Tibial artery (tissue), 4 donors: ENCODE data around the gene ACAP3.
A peak's percentile ranks its signal among the peaks of the same experiment; 100 is the strongest.

ENCODE experiments used
- DNase-seq, 2 donors: peaks; one replicate each; pipeline ENCODE4 v3.0.0-alpha.2; 2019
- H3K27ac ChIP-seq, 2 donors: fragments of 200-600 bp; sonication (generic) in 1 of 2; 1 replicate in 1 of 2; 2 replicates in 1 of 2; pipeline ENCODE4 v1.5.1; 2018 to 2019; ENCODE audit warnings: mild to moderate bottlenecking in 1 of 2
- H3K27me3 ChIP-seq, 2 donors: fragments of 200-600 bp; sonication (generic) in 1 of 2; one replicate each; pipeline versions ENCODE4 v1.5.1 to v1.6.0; 2016 to 2019
- H3K36me3 ChIP-seq, 3 donors: fragments of 200-600 bp; sonication (generic) in 2 of 3; one replicate each; pipeline ENCODE4 v1.5.1; 2016 to 2019; ENCODE audit warnings: mild to moderate bottlenecking in 2 of 3
- H3K4me1 ChIP-seq, 4 donors: fragments of 200-600 bp; sonication (generic) in 2 of 4; 1 replicate in 3 of 4; 2 replicates in 1 of 4; pipeline ENCODE4 v1.5.1; 2016 to 2019
- H3K4me3 ChIP-seq, 2 donors: fragments of 200-600 bp; sonication (generic) in 1 of 2; 1 replicate in 1 of 2; 2 replicates in 1 of 2; pipeline ENCODE4 v1.5.1; 2018 to 2019; ENCODE audit warnings: mild to moderate bottlenecking in 2 of 2
- H3K9me3 ChIP-seq, 3 donors: fragments of 200-600 bp; sonication (generic) in 1 of 3; one replicate each; pipeline ENCODE4 v1.5.1; 2016 to 2019
- intact Hi-C: fragments of 100-400 bp; cut with DNase I; formaldehyde crosslinking; loops from one replicate; pipeline ENCODE4 v1.15.0; 2023; ENCODE audit warnings: low total_unique reads
- TF ChIP-seq, protein P1 (sequence below), 2 experiments: fragments of 200-600 bp in 1 of 2; fragments of 450-650 bp in 1 of 2; IDR thresholded peaks; one replicate each; pipeline ENCODE4 v1.5.1; 2017 to 2019; ENCODE audit warnings: antibody characterized with exemption in 2 of 2, mild to moderate bottlenecking in 1 of 2, moderate library complexity in 1 of 2

The ACAP3 gene

DNA sequence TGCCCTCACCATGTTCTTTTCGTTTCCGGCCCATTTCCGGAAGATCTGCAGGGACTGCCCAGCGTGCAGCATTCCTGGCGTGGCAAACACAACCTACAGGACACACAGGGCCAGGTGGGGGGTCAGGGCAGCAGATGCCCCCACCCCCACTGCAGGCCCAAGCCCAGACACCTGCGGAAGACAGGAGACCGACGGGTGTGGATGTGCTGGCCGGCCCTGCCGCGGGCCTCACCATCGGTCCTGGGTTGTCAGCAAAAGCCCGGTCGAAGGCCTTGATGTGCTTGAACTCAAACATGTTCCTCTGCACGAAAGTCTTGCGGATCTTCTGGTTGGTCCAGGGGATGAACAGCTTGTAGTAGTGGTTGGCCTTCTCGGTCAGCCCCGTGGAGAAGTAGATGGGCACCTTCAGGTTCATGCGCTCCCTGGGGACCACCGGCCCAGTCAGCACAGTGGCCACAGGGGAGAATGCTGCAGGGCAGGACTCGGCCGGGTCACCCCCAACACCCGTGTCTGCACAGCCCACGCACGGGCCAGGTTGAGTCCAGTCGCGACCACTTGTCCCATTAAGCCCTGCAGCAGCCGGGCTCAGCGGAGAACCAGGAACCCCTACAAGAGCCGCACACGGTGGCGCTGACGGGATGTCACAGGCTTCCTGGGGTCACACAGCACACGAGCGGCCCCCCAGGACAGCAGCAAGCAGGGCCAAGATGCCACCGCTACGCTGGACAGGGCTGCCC, 5.9 kb upstream of the ACAP3 start:
- DNase-seq, result no peak
- Histone ChIP-seq H3K4me1 (peaks cover 0 to 30% (median 24%) of the 10 kb centered on the region in 4 donors), H3K27ac (no peak overlapping the region), H3K4me3 (no peak overlapping the region), H3K9me3 (no peaks in the 10 kb centered on the region), H3K36me3 (peaks cover 36 to 66% (median 66%) of the 10 kb centered on the region in 3 donors), H3K27me3 (no peaks in the 10 kb centered on the region)
- TF ChIP-seq, protein P1, sequence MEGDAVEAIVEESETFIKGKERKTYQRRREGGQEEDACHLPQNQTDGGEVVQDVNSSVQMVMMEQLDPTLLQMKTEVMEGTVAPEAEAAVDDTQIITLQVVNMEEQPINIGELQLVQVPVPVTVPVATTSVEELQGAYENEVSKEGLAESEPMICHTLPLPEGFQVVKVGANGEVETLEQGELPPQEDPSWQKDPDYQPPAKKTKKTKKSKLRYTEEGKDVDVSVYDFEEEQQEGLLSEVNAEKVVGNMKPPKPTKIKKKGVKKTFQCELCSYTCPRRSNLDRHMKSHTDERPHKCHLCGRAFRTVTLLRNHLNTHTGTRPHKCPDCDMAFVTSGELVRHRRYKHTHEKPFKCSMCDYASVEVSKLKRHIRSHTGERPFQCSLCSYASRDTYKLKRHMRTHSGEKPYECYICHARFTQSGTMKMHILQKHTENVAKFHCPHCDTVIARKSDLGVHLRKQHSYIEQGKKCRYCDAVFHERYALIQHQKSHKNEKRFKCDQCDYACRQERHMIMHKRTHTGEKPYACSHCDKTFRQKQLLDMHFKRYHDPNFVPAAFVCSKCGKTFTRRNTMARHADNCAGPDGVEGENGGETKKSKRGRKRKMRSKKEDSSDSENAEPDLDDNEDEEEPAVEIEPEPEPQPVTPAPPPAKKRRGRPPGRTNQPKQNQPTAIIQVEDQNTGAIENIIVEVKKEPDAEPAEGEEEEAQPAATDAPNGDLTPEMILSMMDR (IDR thresholded peaks at IDR 0.05), result no peak
- intact Hi-C loops, result no loop called here

DNA sequence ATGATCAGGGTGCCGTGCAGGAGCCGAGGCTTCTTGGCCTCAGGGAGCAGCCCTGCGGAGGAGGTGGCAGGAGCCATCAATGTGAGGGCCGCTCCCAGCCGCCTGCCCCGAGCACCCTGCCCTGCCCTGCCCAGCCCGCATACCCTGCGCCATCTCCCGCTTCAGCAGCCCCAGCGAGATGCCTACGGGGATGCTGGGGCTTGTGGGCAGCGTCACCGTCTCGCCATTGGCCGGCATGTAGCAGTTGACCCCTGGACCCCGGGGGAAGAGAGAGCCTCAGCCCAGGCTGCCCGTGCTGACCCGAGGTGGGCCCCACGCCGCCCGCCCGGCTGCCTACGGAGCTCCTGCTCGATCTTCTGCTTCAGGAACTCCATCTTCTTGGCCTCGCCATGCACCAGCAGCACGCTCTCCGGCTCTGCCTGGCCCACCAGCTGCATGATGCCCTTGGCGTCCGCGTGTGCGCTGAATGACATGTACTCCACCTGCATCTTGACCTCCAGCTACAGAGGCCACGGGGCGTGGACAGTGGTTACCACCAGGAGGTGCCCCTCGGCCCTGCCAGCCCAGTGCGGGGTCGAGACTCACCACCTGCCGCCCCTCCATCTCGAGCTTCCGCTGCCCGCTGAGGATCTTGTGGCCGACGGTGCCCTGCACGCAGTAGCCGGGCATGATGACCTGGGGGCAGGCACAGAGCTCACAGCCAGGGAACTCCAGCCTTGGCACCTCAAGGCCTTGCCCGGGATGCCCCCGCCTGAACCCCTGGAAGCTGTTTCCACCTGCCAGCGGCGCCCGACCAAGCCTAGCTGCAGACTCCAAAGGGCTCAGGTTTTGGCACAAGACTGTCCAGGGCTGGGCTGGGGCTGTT, 5.0 kb upstream of the ACAP3 start:
- TF ChIP-seq, protein P1 (IDR thresholded peaks at IDR 0.05), result no peak
- H3K4me3 ChIP-seq, result no peak overlapping the region
- intact Hi-C loops, result no loop called here

DNA sequence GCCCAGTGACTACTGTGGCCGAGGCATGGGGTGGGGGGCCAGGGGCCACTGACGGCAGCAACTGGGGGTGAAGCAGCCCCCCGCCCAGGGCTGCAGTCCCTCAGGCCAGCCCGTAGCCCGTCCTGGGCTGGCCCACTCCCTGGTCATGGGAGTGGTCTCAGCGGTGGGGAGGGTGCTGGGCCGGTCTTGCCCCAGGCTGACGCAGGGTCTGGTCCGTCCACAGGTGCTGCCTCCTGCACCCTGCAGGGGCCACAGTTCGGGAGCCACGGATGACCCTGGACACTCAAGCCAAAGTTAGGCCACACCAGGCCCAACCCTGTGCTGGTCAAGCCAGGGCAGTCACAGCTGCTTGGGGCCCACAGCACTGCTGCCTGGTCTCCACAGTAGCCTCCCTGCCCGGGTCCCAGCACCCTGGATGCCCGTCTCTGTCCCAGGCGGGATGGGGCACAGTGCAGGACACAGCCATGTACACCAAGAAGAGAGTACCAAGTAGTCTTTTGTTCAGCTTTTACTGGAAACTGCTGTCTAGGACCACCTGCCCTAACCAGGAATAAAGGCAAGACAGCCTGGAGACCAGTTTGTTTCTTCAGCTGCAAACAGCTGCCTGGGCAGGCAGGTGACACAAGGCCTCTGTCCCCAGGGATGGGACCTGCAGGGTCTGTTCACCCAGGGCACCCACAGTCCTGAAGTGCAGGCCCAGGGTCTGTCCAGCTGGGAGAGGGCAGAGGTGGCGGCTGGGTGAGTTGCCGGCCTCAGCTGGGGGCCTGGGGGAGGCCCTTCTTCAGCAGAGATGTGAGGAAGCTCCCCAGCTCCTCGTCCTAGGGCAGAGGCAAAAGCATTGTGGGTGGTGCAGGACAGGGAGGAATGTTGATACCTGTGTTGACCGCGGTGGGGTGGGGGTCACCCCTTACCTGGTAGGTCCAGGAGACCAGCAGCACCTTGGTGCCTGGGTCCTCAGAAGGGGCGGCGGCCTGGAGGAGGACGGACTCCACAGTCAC, 3.7 kb upstream of the ACAP3 start:
- Histone ChIP-seq H3K9me3 (no peaks in the 10 kb centered on the region), H3K27me3 (no peaks in the 10 kb centered on the region), H3K4me3 (no peak overlapping the region), H3K27ac (no peak overlapping the region), H3K4me1 (peaks cover 0 to 29% (median 23%) of the 10 kb centered on the region in 4 donors), H3K36me3 (peaks cover 36 to 57% (median 57%) of the 10 kb centered on the region in 3 donors)
- intact Hi-C loops, result no loop called here
- no peak for DNase-seq
- TF ChIP-seq, protein P1 (IDR thresholded peaks at IDR 0.05), result no peak

More for the DNA sequence above, 5.0 kb upstream of the ACAP3 start:
- DNase-seq, result no peak
- H3K9me3 ChIP-seq, result no peaks in the 10 kb centered on the region
- peaks cover 36 to 66% (median 65%) of the 10 kb centered on the region in 3 donors for H3K36me3 ChIP-seq
- H3K27ac ChIP-seq, result no peak overlapping the region
- H3K27me3 ChIP-seq, result no peaks in the 10 kb centered on the region
- peaks cover 0 to 22% (median 16%) of the 10 kb centered on the region in 4 donors for H3K4me1 ChIP-seq

DNA sequence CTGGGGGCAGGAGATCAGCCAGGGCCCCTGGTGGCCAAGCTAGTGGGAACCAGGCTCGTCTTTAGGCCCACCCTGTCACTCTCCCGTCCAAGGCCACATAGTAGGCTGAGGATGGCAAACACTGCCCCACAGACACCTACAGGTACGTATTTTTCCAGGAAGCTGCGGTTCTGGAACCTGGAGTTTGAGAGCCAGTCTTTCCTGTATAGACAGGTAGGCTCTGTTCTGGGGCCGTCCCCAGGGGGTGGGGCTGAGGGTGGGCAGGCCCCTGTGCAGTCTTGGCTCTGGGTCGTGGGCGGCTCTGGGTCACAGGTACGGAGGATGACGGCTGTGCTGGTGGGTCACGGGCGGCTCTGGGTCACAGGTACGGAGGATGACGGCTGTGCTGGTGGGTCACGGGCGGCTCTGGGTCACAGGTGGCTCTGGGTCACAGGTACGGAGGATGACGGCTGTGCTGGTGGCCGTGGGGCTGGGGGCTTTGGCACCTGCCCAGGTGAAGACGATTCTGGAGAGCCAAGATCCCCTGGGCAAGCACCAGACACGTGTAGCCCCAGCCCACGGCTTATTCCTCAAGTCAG, 2.8 kb upstream of the ACAP3 start:
- intact Hi-C loops, result no loop called here
- Histone ChIP-seq H3K27ac (peak overlapping the region in 1 of 2 donors; percentile 97), H3K9me3 (no peaks in the 10 kb centered on the region), H3K36me3 (peaks cover 36 to 50% (median 49%) of the 10 kb centered on the region in 3 donors), H3K4me3 (no peak overlapping the region), H3K27me3 (no peaks in the 10 kb centered on the region), H3K4me1 (peaks cover 0 to 38% (median 32%) of the 10 kb centered on the region in 4 donors)
- no peak for DNase-seq
- TF ChIP-seq, protein P1 (IDR thresholded peaks at IDR 0.05), result no peak

DNA sequence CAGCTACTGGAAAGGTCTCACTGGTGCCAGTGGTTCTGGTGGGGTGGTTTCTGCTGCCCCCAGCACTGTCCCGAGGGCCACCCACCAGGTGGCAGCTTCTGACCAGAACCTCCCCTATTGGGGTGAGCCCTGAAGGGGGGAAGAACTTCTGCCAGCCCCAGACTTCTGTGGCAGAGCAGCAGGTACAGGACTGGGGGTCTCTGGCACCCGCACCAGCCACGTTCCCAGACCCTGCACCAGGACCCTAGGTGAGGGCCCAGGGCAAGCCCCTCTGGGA, 2.3 kb upstream of the ACAP3 start:
- intact Hi-C loops, result no loop called here
- Histone ChIP-seq H3K9me3 (no peaks in the 10 kb centered on the region), H3K27me3 (no peaks in the 10 kb centered on the region), H3K27ac (peak overlapping the region in 1 of 2 donors; percentile 97), H3K4me3 (no peak overlapping the region), H3K36me3 (peaks cover 36 to 47% (median 45%) of the 10 kb centered on the region in 3 donors), H3K4me1 (peaks cover 0 to 43% (median 37%) of the 10 kb centered on the region in 4 donors)
- TF ChIP-seq, protein P1 (IDR thresholded peaks at IDR 0.05), result no peak
- DNase-seq, result no peak
